ENCODE data around the gene SLC35E4.
"Not testable (repeated sequence)": the region's sequence is repeated elsewhere in the genome, so short reads cannot be mapped to it uniquely, and the experiment has no call there.

Gene SLC35E4

DNA sequence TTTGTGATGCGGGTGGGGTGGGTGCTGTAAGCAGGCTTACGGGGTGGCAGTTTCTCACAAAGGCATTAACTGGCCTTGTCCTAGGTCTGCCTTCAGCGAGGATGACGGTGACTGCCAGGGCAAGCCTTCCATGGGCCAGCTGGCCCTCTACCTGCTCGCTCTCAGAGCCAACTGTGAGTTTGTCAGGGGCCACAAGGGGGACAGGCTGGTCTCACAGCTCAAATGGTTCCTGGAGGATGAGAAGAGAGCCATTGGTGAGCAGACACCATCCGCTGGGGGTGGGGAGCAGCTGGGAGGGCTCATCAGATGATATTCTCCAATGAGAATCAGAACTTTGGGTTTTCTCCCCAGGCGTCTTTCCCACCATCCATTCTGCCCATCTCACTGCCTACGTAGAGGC is 22.8 kb upstream of the SLC35E4 start:
- no peak for DNase-seq

DNA sequence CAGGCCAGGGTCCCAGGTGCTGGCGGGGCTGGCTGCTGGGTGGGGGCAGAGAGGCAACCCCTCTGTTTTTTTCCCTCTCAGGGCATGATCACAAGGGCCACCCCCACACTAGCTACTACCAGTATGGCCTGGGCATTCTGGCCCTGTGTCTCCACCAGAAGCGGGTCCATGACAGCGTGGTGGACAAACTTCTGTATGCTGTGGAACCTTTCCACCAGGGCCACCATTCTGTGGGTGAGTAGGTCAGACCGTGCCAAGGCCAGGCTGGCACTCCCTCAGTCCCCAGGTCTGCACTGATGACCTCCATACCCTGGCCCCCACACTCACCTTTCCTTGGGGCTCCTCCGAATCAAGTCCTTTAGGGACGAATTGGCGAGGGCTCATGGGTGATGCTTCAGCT is 21.3 kb upstream of the SLC35E4 start:
- DNase-seq, result no peak

DNA sequence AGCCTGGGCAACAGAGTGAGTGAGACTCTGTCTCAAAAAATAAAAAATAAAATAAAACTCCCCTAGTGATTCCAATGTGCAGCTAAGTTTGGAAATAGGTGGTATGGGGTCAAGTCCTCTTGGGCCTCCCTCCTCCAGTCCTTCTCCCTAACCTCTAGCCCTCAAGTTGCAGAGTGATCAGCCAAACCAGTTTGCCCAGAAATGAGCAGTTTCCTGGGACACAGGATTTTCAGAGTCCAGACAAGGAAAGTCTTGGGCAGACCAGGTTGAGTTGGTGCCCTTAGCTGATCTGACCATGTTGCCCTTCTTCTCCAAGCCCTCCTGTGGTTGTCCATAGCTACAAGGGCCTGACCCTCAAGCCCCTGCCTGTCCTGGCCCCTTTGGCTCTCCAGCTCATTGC is 20.7 kb upstream of the SLC35E4 start:
- DNase-seq, result no peak

DNA sequence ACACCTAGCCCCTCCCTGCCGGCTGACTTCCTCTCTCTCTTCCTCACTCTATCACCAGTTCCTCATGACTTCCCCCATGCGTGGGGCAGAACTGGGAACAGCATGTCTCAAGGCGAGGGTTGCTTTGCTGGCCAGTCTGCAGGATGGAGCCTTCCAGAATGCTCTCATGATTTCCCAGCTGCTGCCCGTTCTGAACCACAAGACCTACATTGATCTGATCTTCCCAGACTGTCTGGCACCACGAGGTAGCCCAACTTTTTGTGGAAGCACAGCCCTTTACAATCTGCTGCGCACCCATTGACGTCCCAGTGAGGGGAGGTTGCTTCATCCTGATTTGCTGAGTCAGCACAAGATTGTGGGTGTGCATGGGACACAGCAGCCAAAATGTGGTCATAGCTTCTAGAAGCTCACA is 20.0 kb upstream of the SLC35E4 start:
- no peak for DNase-seq

DNA sequence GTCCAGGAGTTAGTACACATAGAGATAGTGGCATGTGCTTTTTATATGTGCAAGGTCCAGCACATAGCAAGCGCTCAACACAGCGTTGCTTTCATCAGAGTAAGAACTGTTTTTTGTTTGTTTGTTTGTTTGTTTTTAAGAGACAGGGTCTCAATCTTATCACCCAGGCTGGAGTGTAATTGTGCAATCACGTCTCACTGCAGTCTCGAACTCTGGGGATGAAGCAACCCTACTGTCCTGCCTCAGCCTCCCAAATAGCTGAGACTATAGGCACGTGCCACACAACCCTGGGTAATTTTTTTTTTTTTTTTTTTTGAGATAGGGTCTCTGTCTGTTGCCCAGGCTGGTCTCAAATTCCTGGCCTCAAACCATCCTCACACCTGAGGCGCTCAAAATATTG is 17.8 kb upstream of the SLC35E4 start:
- DNase-seq, result no peak

DNA sequence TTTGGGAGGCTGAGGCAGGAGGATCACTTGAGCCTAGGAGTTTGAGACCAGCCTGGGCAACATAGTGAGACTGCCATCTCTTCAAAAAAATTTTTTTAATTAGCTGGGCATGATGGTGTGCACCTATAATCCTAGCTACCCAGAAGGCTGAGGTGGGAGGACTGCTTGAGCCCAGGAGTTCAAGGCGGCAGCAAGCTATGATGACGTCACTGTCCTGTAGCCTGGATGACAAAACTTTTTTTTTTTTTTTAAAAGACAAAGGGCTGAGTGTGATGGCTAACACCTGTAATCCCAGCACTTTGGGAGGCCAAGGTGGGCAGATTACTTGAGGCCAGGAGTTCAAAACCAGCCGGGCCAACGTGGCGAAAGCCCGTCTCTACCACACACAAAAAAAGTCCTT is 15.7 kb upstream of the SLC35E4 start:
- DNase-seq, result not testable (repeated sequence)

DNA sequence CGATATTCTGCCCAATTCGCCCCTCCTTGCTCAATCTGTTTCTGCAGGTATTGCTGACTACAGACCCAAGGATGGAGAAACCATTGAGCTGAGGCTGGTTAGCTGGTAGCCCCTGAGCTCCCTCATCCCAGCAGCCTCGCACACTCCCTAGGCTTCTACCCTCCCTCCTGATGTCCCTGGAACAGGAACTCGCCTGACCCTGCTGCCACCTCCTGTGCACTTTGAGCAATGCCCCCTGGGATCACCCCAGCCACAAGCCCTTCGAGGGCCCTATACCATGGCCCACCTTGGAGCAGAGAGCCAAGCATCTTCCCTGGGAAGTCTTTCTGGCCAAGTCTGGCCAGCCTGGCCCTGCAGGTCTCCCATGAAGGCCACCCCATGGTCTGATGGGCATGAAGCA is 9.2 kb upstream of the SLC35E4 start:
- no peak for DNase-seq

DNA sequence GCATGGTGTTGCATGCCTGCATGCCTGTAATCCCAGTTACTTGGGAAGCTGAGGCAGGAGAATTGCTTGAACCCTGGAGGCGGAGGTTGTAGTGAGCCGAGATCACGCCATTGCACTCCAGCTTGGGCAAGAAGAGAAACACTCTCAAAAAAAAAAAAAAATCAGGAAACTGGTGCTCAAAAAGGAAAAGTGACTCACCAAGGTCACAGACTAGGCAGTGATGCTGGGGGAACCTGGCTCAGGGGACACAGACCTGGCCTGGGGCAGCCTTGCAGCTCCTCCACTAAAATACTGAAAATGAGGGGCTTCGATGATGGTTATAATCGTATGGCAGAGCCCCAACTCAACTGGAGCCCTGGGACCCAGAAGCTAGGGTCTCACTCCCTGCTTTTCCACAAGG is 8.1 kb upstream of the SLC35E4 start:
- DNase-seq, result no peak

DNA sequence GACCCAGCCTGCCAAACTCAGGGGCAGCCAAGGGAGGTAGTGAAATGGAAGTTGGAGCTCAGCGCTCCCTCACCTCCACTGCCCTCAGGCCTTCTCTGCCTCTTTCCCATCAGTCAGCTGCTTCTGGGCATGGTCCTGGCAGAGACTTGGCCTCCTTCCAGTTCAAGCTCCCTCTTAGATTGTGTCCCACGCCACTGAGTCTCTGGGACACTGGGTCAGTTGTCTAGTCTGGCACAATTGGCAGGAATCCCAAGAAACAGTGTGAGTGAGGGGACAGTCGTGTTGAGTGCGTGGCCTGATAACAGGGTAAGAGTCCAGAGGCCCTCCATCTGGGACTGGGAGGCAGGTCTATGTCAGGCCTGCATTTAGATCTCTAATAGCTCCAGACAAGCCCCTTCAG is 7.1 kb upstream of the SLC35E4 start:
- no peak for DNase-seq

DNA sequence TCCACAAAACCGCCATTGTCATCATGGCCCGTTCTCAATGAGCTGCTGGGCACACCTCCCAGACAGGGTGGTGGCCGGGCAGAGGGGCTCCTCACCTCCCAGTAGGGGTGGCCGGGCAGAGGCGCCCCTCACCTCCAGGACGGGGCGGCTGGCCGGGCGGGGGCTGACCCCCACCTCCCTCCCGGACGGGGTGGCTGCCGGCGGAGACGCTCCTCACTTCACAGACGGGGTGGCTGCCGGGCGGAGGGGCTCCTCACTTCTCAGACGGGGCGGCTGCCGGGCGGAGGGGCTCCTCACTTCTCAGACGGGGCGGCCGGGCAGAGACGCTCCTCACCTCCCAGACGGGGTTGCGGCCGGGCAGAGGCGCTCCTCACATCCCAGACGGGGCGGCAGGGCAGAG is 4.1 kb upstream of the SLC35E4 start:
- not testable (repeated sequence) for DNase-seq

DNA sequence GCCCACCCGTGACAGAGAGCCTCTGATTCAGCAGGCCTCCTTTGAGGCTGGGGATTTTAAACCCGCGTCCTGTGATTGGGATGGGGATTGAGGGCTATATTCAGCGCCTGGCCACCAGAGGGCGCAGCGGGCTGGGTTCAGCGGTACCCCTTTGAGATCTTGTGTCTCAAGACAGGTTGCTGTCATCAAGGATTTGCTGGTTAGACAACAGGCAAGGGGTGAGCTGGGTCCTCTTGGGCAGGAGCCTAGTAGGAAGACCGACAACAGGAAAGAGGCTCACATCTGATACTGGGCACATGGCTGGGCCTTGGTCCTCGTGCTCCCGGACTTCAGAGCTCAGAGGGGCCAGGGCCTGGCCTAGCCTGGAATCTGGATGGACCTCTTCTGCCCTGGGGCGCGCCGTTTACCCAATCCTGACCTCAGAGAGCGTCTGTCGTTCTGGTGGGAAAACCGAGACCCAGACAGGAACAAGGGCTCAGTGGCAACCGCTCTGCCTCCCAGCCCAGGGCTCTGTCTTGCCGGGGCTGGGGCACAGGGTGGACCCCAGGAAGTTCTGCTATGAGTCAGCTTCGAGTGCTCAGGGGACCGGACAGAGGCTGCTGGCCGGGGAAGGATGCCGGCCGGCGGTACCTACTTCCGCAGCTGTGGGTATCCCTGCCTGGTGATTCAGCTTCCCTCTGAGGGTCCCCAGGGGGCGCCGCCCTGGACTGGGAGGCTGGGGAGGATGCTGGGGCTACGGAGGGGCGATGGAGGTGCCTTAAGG is 929 bp upstream of the SLC35E4 start:
- DNase-seq, result peak; percentile 34

DNA sequence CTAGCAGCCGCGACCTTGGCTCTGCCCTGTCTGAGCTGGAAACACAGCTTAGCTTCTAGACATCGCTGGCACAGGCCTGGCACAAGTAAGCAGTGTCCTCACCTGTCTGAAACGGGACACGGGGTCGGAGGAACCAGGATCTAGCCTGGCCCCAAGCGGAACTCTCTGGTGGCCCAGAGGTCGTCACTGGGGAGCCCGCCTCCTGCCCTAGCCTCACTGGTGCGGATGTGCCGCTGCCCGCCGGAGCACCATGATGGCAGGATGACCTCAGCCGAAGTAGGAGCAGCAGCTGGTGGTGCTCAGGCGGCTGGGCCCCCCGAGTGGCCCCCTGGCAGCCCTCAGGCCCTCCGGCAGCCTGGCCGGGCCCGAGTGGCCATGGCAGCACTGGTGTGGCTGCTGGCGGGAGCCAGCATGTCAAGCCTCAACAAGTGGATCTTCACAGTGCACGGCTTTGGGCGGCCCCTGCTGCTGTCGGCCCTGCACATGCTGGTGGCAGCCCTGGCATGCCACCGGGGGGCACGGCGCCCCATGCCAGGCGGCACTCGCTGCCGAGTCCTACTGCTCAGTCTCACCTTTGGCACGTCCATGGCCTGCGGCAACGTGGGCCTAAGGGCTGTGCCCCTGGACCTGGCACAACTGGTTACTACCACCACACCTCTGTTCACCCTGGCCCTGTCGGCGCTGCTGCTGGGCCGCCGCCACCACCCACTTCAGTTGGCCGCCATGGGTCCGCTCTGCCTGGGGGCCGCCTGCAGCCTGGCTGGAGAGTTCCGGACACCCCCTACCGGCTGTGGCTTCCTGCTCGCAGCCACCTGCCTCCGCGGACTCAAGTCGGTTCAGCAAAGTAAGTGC is 871 bp downstream of the SLC35E4 start:
- DNase-seq, result no peak

DNA sequence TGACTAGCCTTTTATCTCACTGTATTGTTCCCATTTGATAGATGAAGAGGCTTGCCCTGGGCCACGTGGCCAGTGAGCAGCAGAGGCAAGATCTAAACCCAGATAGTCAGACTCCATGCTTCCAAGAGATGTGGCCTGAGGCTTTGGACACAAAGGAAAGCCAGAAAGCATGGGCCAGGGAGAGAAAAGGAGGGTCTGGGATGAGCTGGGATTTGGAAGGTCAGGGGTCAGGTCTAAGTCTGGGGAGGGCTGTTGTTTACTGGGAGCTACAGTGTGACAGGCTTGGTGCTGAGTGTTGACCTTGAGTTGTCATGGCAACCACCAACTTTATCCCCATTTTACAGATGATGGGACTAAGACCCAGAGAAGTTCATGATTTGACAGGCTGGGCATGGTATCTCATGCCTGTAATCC is 2.1 kb downstream of the SLC35E4 start:
- no peak for DNase-seq

DNA sequence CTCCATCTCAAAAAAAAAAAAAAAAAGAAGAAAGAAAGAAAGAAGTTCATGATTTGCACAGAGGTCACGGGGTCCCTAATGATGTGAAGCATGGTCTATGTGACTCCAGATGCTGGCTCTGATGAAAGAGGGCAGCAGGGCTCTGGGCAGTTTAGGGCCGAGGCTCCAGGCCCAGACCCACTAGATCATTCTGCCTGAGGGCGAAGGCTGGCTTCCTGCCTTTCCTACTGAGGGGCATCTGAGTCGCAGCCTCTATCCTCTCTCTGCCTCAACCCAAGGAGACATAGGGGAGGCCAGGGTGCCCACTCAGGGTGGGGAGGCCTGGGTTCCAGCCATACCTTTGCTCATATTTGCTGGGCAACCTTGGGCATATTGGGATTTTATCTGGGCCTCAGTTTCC is 4.8 kb downstream of the SLC35E4 start:
- DNase-seq, result no peak

DNA sequence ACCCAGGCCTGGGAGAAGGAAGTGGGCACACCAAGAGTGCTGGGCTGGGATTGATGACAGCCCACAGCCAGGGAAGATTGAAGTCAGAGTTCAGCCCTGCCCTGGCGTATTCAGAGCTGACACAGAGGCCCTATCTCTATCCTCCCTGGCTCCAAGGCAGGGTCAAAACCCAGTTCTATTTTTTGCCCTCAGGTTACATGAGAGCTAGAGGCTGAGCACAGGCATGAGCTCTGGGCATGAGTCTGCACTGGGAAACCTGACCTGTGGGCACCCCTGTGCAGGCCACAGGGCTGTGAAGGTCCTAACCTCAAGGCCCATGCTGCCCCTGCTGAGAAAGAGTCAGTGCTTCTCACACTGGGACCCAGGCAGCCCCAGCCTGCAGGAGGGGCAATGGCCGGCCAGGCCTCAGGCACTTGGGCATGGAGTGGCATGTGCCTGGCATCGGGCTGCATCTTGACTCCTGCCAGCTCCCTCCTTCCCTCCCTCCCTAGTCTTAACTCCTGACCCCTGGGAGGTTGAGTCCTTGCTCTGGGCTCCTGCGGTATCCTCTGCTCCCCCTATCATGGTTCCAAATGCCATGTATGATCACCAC is 5.4 kb downstream of the SLC35E4 start:
- DNase-seq, result no peak

DNA sequence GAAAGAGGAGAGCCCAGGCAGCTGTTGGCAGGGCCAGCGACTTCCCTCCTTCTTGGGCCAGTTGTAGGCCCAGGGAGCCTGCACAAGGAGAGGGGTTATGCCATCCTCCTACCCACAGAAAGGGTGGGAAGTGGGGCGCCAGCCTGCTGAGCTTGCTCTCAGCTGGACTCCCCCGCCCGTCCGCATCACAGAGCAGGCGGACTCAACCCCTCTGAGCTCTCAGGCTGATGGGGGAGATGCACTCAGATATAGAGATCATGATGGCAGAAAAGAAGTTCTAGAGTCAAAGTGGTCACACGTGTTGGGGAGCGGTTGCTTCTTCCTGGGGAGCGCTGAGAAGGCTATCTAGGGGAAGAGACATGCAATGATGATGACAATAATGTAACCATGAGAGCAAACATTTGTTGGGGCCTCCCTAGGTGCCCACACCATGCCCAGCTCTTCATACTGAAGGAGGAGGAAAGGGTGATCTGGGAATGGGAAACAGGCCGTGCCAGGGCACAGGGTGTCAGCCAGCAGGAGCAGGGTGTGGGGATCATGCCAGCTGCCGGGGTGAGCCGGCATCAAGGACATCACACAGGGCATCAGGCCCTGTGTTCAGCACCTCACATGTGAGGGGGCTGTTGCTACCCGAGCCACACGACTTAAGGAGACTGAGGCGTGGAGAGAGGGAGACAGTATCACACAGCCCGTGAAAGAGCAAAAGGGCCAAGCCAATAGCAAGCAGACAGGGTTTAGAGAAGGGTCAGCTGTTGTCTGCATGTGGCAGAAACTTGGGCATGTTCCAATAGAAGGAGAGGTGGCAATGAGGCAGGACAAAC is 7.7 kb downstream of the SLC35E4 start:
- DNase-seq, result no peak

DNA sequence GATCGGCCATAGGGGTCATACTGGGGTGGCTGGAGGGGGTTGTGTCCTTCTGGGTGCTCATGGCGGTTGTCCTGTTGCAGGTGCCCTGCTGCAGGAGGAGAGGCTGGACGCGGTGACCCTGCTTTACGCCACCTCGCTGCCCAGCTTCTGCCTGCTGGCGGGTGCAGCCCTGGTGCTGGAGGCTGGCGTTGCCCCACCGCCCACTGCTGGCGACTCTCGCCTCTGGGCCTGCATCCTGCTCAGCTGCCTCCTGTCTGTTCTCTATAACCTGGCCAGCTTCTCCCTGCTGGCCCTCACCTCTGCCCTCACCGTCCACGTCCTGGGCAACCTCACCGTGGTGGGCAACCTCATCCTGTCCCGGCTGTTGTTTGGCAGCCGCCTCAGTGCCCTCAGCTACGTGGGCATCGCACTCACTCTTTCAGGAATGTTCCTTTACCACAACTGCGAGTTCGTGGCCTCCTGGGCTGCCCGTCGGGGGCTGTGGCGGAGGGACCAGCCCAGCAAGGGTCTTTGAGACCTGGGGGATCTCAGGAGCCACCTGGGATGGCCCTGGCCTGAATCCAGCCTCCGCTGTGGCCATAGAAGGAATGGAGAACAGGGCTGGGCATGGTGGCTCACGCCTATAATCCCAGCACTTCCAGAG is 11.1 kb downstream of the SLC35E4 start:
- DNase-seq, result no peak

DNA sequence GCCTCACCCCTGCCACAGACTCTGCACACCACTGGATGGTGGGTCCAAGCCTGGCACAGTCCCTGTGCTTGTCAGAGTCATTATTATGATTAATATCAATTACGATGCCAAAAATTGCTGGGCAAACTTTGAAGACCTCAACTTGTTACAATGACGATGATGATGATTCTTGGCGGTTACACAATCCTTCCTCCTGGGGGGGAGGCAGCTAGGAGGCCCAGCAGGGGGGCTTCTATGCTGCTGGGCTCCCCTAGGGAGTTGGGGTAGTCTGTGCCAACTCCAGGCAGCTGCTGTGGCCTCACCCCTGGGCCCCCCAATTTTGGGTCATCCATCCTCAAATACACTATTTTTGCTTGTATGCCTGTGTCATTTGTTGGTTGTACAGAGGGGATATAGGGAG is 12.0 kb downstream of the SLC35E4 start:
- no peak for DNase-seq

DNA sequence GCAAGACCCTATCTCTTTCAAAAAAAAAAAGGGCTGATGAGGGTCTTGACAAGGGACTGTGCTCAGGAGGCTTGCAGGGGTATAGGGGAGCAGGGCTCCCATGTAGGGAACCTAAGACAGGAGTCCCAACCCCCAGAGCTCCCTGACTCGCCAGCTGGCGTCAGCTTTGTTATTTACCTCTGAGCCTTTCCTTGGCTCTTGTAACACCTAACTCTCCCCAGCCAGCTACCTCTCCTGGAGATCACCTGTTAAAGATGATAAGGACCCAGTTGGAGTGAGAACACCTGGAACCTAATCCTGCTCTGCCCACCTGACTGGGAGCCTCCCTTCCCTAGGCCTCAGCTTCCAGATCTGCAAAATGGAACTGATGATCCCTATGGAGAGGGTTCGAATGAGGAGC is 13.2 kb downstream of the SLC35E4 start:
- DNase-seq, result no peak

DNA sequence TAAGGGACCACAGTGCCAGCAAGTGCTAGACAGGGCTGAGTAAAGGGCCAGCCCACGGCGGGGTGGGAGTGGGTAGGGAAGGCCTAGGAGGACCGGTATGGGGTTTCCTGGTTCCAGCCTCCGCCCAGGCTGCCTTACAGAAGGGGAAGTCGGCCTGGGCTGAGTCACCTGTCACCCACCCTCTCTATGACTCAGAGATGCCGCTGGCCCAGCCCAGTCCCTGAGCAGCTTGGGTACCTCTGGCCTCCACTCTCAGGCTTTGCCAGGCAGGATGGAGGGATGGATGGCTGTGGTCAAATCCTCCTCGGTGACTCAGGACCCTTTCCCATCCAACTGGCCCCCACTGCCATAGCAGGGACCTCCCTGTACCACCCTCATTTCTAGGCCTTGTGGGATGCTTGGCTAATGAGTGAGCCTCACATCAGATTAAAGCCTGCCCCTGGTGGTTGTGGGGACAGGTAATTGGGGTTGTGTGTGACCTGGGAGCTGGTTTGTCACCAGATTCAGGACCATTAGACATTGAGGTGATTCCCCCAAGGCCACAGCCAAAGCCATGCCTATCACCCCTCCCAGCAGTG is 13.9 kb downstream of the SLC35E4 start:
- DNase-seq, result no peak

DNA sequence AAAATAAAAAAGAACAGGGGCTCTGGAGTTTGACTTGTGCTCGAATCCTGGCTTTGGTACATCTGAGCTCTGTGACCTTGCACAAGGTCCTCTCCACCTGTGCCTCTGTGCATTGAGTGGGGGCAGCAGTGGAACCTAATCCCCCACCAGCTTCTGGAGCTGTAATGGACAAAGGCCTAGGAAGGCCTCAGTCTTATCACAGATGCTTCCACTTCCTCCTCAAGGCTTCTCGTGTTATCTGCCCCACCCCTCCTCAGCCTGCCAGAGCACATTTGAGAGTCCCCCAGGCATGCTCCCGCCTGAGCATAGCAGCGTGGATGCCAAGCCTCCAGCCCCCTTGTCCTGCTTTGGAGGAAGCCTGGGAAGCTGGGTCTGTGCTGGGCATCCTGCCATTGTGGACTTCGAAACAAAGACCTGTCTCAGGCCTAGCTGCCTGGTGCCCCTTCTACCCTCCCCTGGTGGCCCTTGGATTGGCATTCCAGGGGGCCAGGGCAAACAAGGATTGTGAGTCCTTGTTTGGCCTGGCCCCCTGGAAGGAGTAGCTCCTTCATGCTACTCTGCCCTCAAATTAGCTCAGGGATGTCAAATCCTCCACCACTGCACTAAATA is 15.0 kb downstream of the SLC35E4 start:
- no peak for DNase-seq

DNA sequence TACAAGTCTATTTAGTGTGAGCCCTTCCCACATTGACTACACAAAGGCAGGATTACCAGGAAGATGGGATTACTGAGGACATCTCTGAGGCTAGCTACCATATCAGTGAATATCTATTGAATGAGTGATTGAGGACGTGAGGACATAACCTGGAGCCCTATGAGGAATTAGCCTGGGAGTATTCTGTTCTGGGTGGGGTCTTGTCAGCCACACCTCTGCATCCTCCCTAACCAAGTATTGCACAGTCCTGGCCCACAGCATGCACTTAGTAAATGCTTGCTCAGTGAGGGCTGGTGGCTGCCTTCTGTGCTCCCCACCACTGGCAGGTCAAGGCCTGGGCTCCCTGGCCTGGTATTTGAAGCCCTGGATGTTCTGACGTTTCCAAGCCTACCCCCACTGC is 17.3 kb downstream of the SLC35E4 start:
- no peak for DNase-seq
